B cell (primary cell): ENCODE results near the gene TMA7. TPM values are rescaled to one million over a fixed set of nuclear protein-coding genes. Genes with fewer than 3 reads are reported as not detected.

Experiments
- ATAC-seq: fragments of 200-7000 bp; cut with Tn5 transposase; one replicate; pipeline ENCODE4 v1.10.0; 2021; ENCODE audit warnings: low read depth, mild to moderate bottlenecking, moderate number of reproducible peaks, moderate library complexity
- CTCF ChIA-PET: fragments of 350-600 bp; sonication (Branson Sonifier 250); formaldehyde crosslinking; loops from one replicate; lab custom pipeline; 2021; ENCODE audit warnings: antibody characterized with exemption, inconsistent platforms; lab: Charles Lee
- POLR2A ChIA-PET: fragments of 350-600 bp; sonication (Branson Sonifier 250); formaldehyde crosslinking; loops from one replicate; lab custom pipeline; 2021; ENCODE audit warnings: antibody characterized with exemption; lab: Charles Lee
- DNase-seq: peaks from one replicate; pipeline ENCODE4 v3.0.0; 2013
- H2AFZ ChIP-seq: 2 replicates; pipeline ENCODE4 v1.6.1; 2012; ENCODE audit warnings: mild to moderate bottlenecking, low read depth, low read length; ENCODE audit not compliant: insufficient read depth, poor library complexity, severe bottlenecking
- H3K27ac ChIP-seq, 2 donors: 1 replicate in 1 of 2; 2 replicates in 1 of 2; pipeline ENCODE4 v1.5.1; 2012 to 2013; ENCODE audit warnings: low read length in 2 of 2, mild to moderate bottlenecking in 2 of 2, moderate library complexity in 1 of 2
- H3K27me3 ChIP-seq, 4 experiments: fragments of 200-600 bp in 1 of 4; sonication (generic) in 1 of 4; replicated peaks in 1 of 4; 1 replicate in 2 of 4; 2 replicates in 2 of 4; pipeline versions ENCODE4 v1.6.1 to v1.7.0; 2013 to 2016; ENCODE audit warnings: low read length in 3 of 4, mild to moderate bottlenecking in 2 of 4, mixed read lengths in 1 of 4, moderate library complexity in 1 of 4; ENCODE audit not compliant: insufficient read depth in 4 of 4, control insufficient read depth in 3 of 4; ENCODE audit errors: control extremely low read depth in 1 of 4
- H3K36me3 ChIP-seq, 2 experiments: replicated peaks in 1 of 2; 1 replicate in 1 of 2; 2 replicates in 1 of 2; pipeline versions ENCODE4 v1.6.1 to v1.7.1; 2013; ENCODE audit warnings: low read length in 1 of 2; ENCODE audit not compliant: insufficient read depth in 2 of 2, control insufficient read depth in 1 of 2; ENCODE audit errors: control extremely low read depth in 1 of 2, extremely low read depth in 1 of 2
- H3K4me1 ChIP-seq, 2 donors: fragments of 200-600 bp in 1 of 2; sonication (generic) in 1 of 2; 1 replicate in 1 of 2; 2 replicates in 1 of 2; pipeline versions ENCODE4 v1.5.1 to v1.6.1; 2013 to 2017; ENCODE audit warnings: low read length in 2 of 2; ENCODE audit not compliant: control insufficient read depth in 2 of 2, insufficient read depth in 2 of 2
- H3K4me2 ChIP-seq: replicated peaks from 2 replicates; pipeline ENCODE3; 2012; ENCODE audit warnings: mild to moderate bottlenecking, low read depth, low read length; ENCODE audit not compliant: poor library complexity, severe bottlenecking
- H3K4me3 ChIP-seq, 5 experiments: fragments of 200-600 bp in 1 of 5; sonication (generic) in 1 of 5; 1 replicate in 3 of 5; 2 replicates in 2 of 5; pipeline versions ENCODE4 v1.5.1 to v1.7.0; 2011 to 2016; ENCODE audit warnings: low read length in 4 of 5, mild to moderate bottlenecking in 4 of 5, low read depth in 2 of 5, control low read depth in 1 of 5, moderate library complexity in 1 of 5; ENCODE audit not compliant: insufficient read depth in 1 of 5; ENCODE audit errors: control extremely low read depth in 1 of 5, extremely low read depth in 1 of 5
- H3K79me2 ChIP-seq: fragments of 200-600 bp; sonication (generic); one replicate; pipeline ENCODE4 v1.6.0; 2016; ENCODE audit warnings: low read length; ENCODE audit not compliant: control insufficient read depth, insufficient read depth
- H3K9ac ChIP-seq: fragments of 200-600 bp; sonication (generic); 2 replicates; pipeline ENCODE4 v1.6.1; 2017; ENCODE audit warnings: mild to moderate bottlenecking, low read length, moderate library complexity
- H3K9me3 ChIP-seq, 3 donors: one replicate each; pipeline versions ENCODE4 v1.6.1 to v1.7.1; 2013; ENCODE audit warnings: low read length in 2 of 3; ENCODE audit not compliant: control insufficient read depth in 2 of 3, insufficient read depth in 1 of 3; ENCODE audit errors: control extremely low read depth in 1 of 3
- H4K20me1 ChIP-seq: 2 replicates; pipeline ENCODE4 v1.6.0; 2012; ENCODE audit warnings: mild to moderate bottlenecking, low read length; ENCODE audit not compliant: insufficient read depth, control insufficient read depth, poor library complexity, severe bottlenecking
- H3K27ac Mint-ChIP-seq: one replicate; pipeline ENCODE4 v1.8.0; 2021; ENCODE audit warnings: mixed read lengths
- H3K27me3 Mint-ChIP-seq: one replicate; pipeline ENCODE4 v1.8.0; 2021; ENCODE audit warnings: mixed read lengths
- H3K4me1 Mint-ChIP-seq: one replicate; pipeline ENCODE4 v1.8.0; 2021; ENCODE audit warnings: mixed read lengths
- H3K4me3 Mint-ChIP-seq: one replicate; pipeline ENCODE4 v1.8.0; 2021; ENCODE audit warnings: mixed read lengths
- H3K9me3 Mint-ChIP-seq: one replicate; pipeline ENCODE4 v1.8.0; 2022; ENCODE audit warnings: mixed read lengths; ENCODE audit not compliant: insufficient read depth
- CTCF ChIP-seq: fragments of 200-600 bp; IDR thresholded peaks from one replicate; pipeline ENCODE4 v1.8.0; 2022; ENCODE audit warnings: antibody characterized with exemption, mild to moderate bottlenecking
- EZH2 ChIP-seq: IDR thresholded peaks from 2 replicates; pipeline ENCODE4 v1.6.1; 2012; ENCODE audit warnings: borderline replicate concordance, low read depth, mild to moderate bottlenecking, moderate library complexity, low read length; ENCODE audit not compliant: insufficient read depth, poor library complexity, severe bottlenecking
- WGBS: methylation state at CpG from one replicate; pipeline ENCODE4 v1.1.5; 2013; ENCODE audit warnings: missing lambda C conversion rate; ENCODE audit not compliant: insufficient coverage; 5-methylcytosine and 5-hydroxymethylcytosine counted together
- intact Hi-C: fragments of 100-400 bp; cut with micrococcal nuclease; formaldehyde crosslinking; loops from one replicate; pipeline ENCODE4 v1.10.0; 2022
- polyA plus RNA-seq: library from polyadenylated mRNA; depleted of rRNA; stranded (reverse); fragments of >200 nt; gene quantifications from 2 replicates; pipeline ENCODE4 v1.2.3, GENCODE V29; 2012
- total RNA-seq, 2 donors: library from RNA; stranded (reverse); fragments of 120-200 nt in 1 of 2; gene quantifications; 1 replicate in 1 of 2; 2 replicates in 1 of 2; pipeline versions ENCODE4 v1.2.3 to v1.2.4, GENCODE V29; 2013 to 2022

The TMA7 gene
- total and polyA plus RNA-seq, 2 donors (not counting 1 experiment from before 2014, with no cell fraction given) = 169 to 194 TPM

GRCh38 chr3:48463703-48464102, 23.6 kb downstream of the TMA7 start:
- peaks cover 37% of the 10 kb centered on the region for H3K79me2 ChIP-seq
- POLR2A ChIA-PET = interaction anchor here (0.7 kb wide), 1 partner anchor 866 kb away, joined by 3 read pairs; no protein-coding TSS in a partner anchor
- ATAC-seq (no peak), DNase-seq (no peak)
- no peaks in the 10 kb centered on the region for H3K9me3 ChIP-seq
- 88% methylated on average over 9 of the region's 9 CpGs for WGBS
- Mint-ChIP-seq H3K27me3 (no peaks in the 10 kb centered on the region), H3K4me3 (no peak overlapping the region), H3K9me3 (no peaks in the 10 kb centered on the region), H3K27ac (no peak overlapping the region), H3K4me1 (peaks cover 34% of the 10 kb centered on the region)
- H2AFZ ChIP-seq = no peak overlapping the region
- no peaks in the 10 kb centered on the region for H3K27me3 ChIP-seq
- no peak overlapping the region for H3K27ac ChIP-seq
- no peak overlapping the region for H3K4me3 ChIP-seq
- peaks cover 25% of the 10 kb centered on the region for H4K20me1 ChIP-seq
- intact Hi-C loops = loop anchor here (10.0 kb wide), 1 partner anchor 221 kb away; the partner anchor contains the start of gene NCKIPSD
- TF ChIP-seq EZH2 (no peak), CTCF (no peak)
- no peak overlapping the region for H3K4me2 ChIP-seq
- H3K4me1 ChIP-seq = peaks cover 29 to 33% of the 10 kb centered on the region in 2 donors
- peaks cover 2 to 42% of the 10 kb centered on the region in 2 experiments for H3K36me3 ChIP-seq
- CTCF ChIA-PET = interaction anchor here (1.0 to 17.7 kb wide), 6 partner anchors 10 to 86 kb away, joined by 3 to 240 read pairs (median 10); partner anchors contain the start of gene SHISA5
- H3K9ac ChIP-seq = no peak overlapping the region

GRCh38 chr3:48464713-48465221, 24.7 kb downstream of the TMA7 start:
- peaks cover 44% of the 10 kb centered on the region for H3K4me1 Mint-ChIP-seq
- H3K27ac ChIP-seq = peak overlapping the region in 1 of 2 donors; percentile 99
- DNase-seq (peak; percentile 13), ATAC-seq (no peak)
- no peak overlapping the region for H2AFZ ChIP-seq
- POLR2A ChIA-PET = interaction anchor here (0.5 to 2.6 kb wide), 4 partner anchors 25 to 157 kb away, joined by 3 to 20 read pairs (median 6); partner anchors contain the start of genes CCDC51 and TMA7
- no peaks in the 10 kb centered on the region for H3K9me3 Mint-ChIP-seq
- H3K4me3 ChIP-seq = no peak overlapping the region
- peaks cover 2 to 46% of the 10 kb centered on the region in 2 experiments for H3K36me3 ChIP-seq
- H4K20me1 ChIP-seq = peaks cover 35% of the 10 kb centered on the region
- H3K27me3 Mint-ChIP-seq = no peaks in the 10 kb centered on the region
- no peak overlapping the region for H3K4me2 ChIP-seq
- 98% methylated on average over 17 of the region's 17 CpGs for WGBS
- H3K4me1 ChIP-seq = peaks cover 40 to 43% of the 10 kb centered on the region in 2 donors
- H3K27ac Mint-ChIP-seq = peak overlapping the region; percentile 26
- H3K9ac ChIP-seq = no peak overlapping the region
- TF ChIP-seq CTCF (no peak), EZH2 (no peak)
- H3K4me3 Mint-ChIP-seq = no peak overlapping the region
- peaks cover 48% of the 10 kb centered on the region for H3K79me2 ChIP-seq
- CTCF ChIA-PET = interaction anchor here (0.6 to 17.7 kb wide), 11 partner anchors 9 to 93 kb away, joined by 3 to 240 read pairs (median 8); partner anchors contain the start of genes ATRIP and SHISA5
- intact Hi-C loops = loop anchor here (1.0 to 10.0 kb wide), 3 partner anchors 9 to 220 kb away; partner anchors contain the start of gene NCKIPSD
- no peaks in the 10 kb centered on the region for H3K27me3 ChIP-seq
- no peaks in the 10 kb centered on the region for H3K9me3 ChIP-seq
